Measurements from ENCODE around the gene PRR12.

The PRR12 gene

DNA sequence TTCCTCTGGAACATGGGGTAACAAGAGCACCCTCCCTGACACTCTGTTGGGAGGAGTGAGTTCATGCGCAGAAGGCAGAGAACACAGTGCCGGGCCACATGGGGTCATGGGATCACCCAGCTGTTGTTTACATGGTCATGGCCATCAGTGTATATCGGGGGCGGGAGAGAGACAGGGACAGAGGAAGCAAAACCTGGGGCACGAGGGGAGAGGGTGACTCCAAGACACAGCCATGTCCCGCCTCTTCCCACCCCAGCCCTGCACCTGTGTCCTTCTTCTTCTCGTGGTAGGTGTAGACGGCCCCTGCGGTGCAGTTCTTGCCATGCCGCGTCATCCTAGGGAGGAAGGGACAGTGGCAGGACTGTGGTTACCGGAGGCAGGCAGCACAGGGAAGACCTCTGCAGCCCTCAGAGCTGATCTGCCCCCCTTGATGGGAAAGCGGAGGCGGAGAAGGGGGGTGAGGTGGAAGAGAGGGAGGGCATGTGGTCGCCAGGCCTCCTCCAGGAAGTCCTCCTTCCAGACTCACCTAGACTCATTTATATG lies 30.6 kb upstream of the PRR12 start:
- no peak for DNase-seq (ENCODE audit: low spot score)

GRCh38 chr19:49564616-49565045 lies 26.4 kb upstream of the PRR12 start:
- no peak for DNase-seq (ENCODE audit: low spot score)

DNA sequence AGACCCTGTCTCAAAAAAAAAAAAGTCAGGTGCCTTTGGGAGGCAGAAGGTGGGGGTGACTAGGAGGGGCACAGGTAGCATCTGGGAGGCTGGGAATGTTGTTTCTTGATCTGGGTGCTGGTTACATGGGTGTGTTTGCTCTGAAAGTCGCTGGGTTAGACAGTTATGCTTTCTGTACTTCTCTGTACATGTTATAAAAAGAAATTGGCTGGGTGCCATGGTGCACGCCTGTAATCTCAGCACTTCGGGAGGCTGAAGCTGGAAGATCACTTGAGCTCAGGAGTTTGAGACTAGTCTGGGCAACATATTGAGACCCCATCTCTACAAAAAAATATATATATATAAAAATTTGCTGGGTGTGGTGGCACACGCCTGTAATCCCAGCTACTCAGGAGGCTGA lies 25.7 kb upstream of the PRR12 start:
- DNase-seq (ENCODE audit: low spot score): no peak

DNA sequence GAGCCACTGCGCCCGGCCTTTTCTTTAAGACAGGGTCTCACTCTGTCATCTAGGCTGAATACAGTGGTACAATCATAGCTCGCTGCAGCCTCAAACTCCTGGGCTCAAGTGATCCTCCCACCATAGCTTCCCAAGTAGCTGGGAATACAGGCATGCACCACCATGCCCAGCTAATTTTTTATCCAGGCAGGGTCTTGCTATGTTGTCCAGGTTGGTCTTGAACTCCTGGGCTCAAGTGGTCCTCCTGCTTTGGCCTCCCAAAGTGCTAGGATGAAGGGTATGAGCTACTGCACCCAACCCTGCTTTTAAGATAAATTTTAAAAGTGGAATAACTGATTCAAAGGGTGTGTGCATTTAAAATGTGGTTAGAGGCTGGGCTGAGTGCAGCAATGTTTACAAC lies 24.7 kb upstream of the PRR12 start:
- DNase-seq (ENCODE audit: low spot score): no peak

GRCh38 chr19:49567861-49568441 lies 23.0 kb upstream of the PRR12 start:
- no peak for DNase-seq (ENCODE audit: low spot score)

DNA sequence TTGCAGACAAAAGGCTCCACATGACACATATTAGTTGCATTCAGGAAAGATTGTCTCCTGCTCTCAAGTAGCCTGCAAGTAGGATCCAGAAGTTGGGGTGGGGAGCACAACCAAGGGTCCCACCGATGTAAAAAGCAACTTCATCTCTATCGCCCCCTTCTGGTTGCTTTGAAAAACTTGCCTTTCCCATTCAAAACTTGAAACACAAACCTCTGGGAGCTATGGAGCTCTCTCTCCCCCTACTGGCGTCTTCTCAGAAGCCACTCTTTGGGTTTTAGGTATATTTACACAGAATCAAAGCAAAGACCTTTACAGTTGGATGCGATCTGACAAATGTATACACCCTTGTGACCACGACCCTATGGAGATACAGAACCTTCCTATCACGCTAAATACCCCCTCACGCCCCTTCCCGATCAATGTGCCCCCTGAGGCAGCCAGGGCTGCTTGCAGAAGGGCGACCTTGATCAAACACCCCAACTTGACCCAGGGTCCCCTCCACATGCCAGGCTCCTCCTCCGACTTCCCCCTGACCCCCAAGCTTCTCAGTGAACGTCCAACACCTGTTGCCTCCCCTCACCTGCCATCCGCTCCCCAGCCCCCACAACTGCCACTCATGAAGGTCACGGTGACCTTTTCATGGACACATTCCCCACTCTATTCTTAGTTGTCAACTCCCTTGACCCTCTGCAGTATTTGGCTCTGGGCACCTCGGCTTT lies 20.7 kb upstream of the PRR12 start:
- peak; percentile 88 for DNase-seq (ENCODE audit: low spot score)

GRCh38 chr19:49570997-49571676 lies 19.8 kb upstream of the PRR12 start:
- peak; percentile 45 for DNase-seq (ENCODE audit: low spot score)

- DNase-seq (ENCODE audit: low spot score): no peak
These were observed 18.0 kb upstream of the PRR12 start for GRCh38 chr19:49573009-49573408.

DNA sequence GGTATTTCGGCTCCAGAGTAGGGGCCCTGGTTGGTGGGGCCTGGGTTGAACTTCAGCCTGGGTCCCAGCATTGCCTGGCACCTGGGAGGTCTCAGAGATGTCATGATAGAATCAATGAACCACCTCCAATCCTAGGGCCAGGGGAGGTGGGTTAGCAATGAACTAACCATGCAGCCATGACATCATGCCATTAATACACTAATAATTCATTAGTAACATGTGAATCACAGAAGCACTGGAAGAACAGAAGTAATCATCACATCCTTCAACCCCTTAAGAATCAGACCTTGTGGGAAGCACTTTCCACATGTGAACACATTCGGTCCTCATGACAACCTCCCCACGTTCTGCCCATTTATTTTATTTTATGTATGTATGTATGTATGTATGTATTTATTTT lies 17.6 kb upstream of the PRR12 start:
- DNase-seq (ENCODE audit: low spot score): no peak

- DNase-seq (ENCODE audit: low spot score): no peak
These were observed 16.7 kb upstream of the PRR12 start for GRCh38 chr19:49574206-49574755.

DNA sequence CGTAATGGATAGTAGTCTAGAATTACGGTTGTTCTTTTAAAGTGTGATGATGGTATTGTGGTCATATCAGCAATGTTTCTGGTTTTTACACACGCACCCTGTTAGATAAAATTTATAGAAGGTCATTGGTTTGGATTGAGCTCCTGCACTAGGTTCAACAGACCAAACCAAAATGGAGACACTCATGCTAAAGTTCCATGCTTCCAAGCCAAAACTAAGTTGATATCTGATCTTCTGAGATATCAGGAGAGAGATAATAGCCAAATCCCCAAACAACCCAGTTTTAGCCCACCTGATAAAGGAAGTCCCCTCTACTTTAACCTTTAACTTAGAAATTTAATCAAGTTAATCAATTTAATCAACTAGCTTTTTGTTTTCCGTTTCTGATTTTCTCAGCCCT lies 11.8 kb upstream of the PRR12 start:
- DNase-seq (ENCODE audit: low spot score): no peak

DNA sequence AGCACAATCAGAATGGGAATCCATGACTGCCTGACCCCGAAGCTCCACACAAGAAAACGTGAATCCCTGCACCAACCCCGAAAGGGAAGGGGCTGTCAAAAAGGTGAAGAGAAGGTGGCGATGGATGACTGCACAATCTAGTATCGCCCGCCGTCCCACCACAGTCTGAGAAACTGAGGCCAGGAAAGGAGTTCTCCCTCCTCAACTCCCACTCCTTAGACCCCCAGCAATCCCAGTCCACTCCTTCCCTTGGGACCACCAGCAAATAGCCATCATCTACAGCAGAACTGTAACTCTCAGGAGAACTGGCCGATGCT lies 11.1 kb upstream of the PRR12 start:
- DNase-seq (ENCODE audit: low spot score): no peak

DNA sequence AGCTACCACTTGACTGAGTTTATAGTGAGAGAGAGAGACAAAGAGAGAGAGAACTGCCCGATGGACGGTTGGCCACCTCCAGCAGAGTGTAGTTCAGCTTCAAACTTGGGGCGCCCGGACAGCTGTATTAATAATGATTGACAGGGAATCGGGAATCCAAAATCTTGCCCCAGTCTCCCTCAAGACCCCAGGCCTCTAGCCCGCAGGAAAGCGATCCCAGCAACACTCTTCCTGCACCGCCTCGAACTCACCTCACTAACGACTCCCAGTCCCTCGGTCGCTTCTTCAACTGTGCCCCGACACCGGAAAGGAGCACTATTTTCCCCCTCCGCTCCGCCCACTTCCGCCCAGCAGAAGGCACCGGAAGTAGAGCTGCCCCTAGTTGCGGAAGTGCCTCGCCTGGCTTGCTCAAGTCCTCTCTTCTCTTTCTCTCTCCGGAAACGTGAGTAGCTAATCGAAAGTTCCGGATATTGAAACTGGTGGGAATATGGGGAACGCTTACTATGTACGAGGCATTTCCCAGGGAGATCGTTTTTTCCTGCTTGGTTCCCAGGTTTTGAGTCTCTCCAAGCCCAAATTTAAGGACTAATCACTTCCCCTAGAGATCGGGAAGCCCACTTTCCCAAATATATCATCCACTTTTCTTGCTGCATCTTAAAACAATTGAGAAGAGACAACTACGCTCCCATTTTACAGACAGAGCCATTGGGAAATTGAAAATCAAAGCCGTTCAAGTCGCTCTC lies 10.5 kb upstream of the PRR12 start, which contains the start of gene NOSIP:
Gene NOSIP (minus strand): TSS at position 293 of the 743 bp plus-strand sequence. CDS start 19,865 bp downstream, outside the sequence.
- peak; percentile 94 for DNase-seq (ENCODE audit: low spot score)

DNA sequence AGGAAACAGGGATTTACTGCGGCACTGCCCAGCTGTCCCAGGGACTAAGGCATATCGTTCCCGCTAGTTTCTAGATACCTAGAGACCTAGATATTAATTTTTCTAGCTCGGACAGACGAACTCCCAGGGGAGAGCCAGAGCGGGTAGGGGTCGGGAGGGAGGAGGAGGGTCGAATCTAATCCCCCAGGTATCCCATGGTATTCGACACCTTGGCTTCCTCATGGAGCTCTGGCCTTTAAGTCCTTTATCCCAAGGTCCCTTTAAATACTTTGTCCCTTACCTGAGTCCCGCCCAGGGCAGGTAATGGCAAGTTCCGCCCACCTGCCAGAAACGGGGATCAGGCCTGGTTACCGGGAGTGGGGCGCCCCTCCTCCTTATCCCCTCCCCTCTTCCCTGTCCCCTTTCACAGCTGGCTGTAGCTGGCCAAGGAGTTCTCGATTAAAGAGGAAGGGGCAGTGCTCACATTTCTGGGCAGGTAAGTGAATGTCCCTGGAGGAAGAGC lies 9.9 kb upstream of the PRR12 start, which contains the start of gene PRRG2:
Gene PRRG2 (plus strand): TSS at position 310 of the 502 bp plus-strand sequence. CDS start 1,904 bp downstream, outside the sequence.
- no peak for DNase-seq (ENCODE audit: low spot score)

DNA sequence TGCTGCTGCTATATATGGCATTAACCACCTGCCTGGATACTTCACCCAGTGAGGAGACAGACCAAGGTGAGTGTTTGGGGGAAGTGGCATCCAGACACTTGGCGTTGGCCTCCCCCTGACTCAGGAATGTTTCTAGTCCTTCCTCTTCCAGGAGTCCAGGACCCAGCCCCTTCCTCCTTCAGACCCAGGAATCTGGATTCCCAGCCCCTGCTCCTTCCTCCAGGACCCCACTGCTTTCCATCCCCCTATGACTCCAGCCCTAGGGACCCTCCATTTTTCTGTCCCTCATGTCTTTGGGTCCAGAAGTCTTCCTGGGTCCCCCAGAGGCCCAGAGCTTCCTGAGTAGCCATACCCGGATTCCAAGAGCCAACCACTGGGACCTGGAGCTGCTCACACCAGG lies 7.7 kb upstream of the PRR12 start:
- DNase-seq (ENCODE audit: low spot score): no peak

DNA sequence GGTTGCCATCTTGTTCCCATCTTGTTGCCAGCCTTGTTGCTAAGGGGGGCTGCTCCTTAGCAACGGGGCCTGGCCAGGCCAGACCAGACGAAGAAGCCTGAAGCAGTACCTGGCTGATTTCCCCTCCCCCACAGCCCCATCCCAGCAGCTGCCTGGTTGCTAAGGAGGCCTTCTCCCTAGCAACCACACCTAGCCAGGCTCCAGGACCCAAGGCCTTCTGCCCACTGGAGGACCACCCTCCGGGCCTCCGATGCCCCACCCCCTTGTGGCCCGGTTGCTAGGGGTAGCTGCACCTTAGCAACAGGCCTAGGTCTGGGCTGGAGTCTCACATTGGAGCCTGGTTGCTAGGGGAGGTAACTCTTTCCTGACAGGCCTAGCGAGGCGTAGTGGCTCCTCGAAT lies 6.0 kb upstream of the PRR12 start:
- DNase-seq (ENCODE audit: low spot score): no peak

- no peak for DNase-seq (ENCODE audit: low spot score)
These were observed 3.8 kb upstream of the PRR12 start for GRCh38 chr19:49587227-49587626.

- no peak for DNase-seq (ENCODE audit: low spot score)
These were observed 2.4 kb upstream of the PRR12 start for GRCh38 chr19:49588365-49589122.

DNA sequence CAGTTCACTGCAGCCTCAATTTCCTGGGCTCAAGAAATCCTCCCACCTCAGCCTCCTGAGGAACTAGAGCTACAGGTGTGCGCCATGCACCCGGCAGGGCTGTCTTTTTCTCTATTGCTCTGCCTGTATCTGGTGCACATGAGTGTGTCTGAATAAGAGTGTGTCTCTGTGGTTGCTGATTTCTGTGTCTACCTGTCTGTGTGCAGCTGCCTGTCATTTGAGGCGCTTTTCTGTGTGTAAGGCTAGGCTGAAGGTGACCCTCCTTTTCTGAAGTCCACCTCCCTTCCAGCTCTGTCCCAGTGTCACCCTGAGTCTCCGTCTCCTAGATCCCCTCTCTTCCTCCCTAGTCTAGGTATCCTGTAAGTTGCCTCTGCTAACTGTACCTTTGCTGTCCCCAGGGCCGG lies 1.5 kb upstream of the PRR12 start:
- no peak for DNase-seq (ENCODE audit: low spot score)

- peak; percentile 98 for DNase-seq (ENCODE audit: low spot score)
These were observed 661 bp upstream of the PRR12 start for GRCh38 chr19:49590071-49590970.

Data from kidney capillary endothelial cell (primary cell).